ENCODE results near the gene KCNS3. TPM values are rescaled to one million over a fixed set of nuclear protein-coding genes. Genes with fewer than 3 reads are reported as not detected.

Gene KCNS3
- total and polyA plus RNA-seq, 9 of the 15 experiments (the other 6 are each of a cell fraction or from before 2014, with no cell fraction given), result 0.01 to 0.75 (median 0.25) TPM

GRCh38 chr2:17853799-17854198 is 24.7 kb upstream of the KCNS3 start (continued):
- TF ChIP-seq ZNF778 (CRISPR knock-in tag; IDR thresholded peaks at IDR 0.05) (no peak), EP300 (IDR thresholded peaks at IDR 0.05; ENCODE audit: low read length) (no peak), PRPF4 (IDR thresholded peaks at IDR 0.05; ENCODE audit: insufficient read depth, low read depth, low read length, poor library complexity, severe bottlenecking) (no peak), SMARCC2 (IDR thresholded peaks at IDR 0.05; ENCODE audit: low read depth) (no peak), CBFA2T3 (IDR thresholded peaks at IDR 0.05) (no peak), EWSR1 (IDR thresholded peaks at IDR 0.05; ENCODE audit: borderline replicate concordance, low read depth, partially characterized antibody) (no peak), ZNF263 (CRISPR knock-in tag; IDR thresholded peaks at IDR 0.05; ENCODE audit: borderline replicate concordance) (no peak), ZNF23 (CRISPR knock-in tag; IDR thresholded peaks at IDR 0.05) (no peak)
- TF ChIP-seq, protein P1, sequence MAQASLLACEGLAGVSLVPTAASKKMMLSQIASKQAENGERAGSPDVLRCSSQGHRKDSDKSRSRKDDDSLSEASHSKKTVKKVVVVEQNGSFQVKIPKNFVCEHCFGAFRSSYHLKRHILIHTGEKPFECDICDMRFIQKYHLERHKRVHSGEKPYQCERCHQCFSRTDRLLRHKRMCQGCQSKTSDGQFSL (CRISPR knock-in tag; IDR thresholded peaks at IDR 0.05), result no peak
- TF ChIP-seq, protein P1 (tag; IDR thresholded peaks at IDR 0.05), result no peak

DNA sequence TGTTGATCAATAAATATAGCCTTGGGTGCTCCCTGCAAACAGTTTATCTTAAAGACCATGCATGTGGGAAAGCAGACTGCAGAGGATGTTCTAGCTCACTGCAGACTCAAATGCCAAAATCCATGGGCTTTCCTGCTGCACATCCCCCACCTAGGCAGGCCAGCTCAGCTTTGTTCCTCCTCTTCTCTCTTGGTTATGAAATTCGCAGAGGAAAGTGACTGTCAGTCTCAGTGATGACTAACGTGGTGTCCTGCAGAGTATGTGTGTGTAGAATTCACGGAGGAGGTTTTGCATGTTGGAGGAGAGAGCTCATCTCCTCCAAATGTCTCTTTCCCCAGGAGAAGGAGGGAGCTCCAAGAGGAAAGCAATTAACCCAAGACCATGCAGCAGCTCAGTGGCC is 21.4 kb upstream of the KCNS3 start:
- Histone ChIP-seq H3K9ac (ENCODE audit: insufficient read depth in 1 of 2, low read depth in 2 of 2, low read length in 2 of 2) (no peak overlapping the region), H3K4me2 (ENCODE audit: insufficient read depth, low read length) (no peak overlapping the region), H3K36me3 (ENCODE audit: control insufficient read depth, insufficient read depth, low read length) (no peaks in the 10 kb centered on the region), H3K9me1 (ENCODE audit: control insufficient read depth, insufficient read depth, low read length) (no peaks in the 10 kb centered on the region), H3K27me3 (ENCODE audit: control insufficient read depth in 2 of 2, insufficient read depth in 2 of 2, low read length in 2 of 2) (no peaks in the 10 kb centered on the region), H3K79me2 (ENCODE audit: control insufficient read depth, insufficient read depth, low read length) (no peaks in the 10 kb centered on the region), H2AFZ (ENCODE audit: low read depth, low read length) (no peak overlapping the region), H3K9me3 (replicated peaks; ENCODE audit: control insufficient read depth, insufficient read depth, low read depth, low read length) (no peaks in the 10 kb centered on the region), H4K20me1 (replicated peaks; ENCODE audit: control insufficient read depth, insufficient read depth, low read length) (no peaks in the 10 kb centered on the region), H3K4me3 (no peak overlapping the region), H3K4me1 (replicated peaks in 1 of 2; ENCODE audit: control insufficient read depth in 2 of 2, insufficient read depth in 2 of 2, low read length in 2 of 2) (no peaks in the 10 kb centered on the region), H3K27ac (ENCODE audit: extremely low read depth, low read depth, low read length) (no peak overlapping the region)
- BruUV-seq (replicated peaks), result no TSS peak
- no peak for TF ChIP-seq TRIM25 (IDR thresholded peaks at IDR 0.05; ENCODE audit: borderline replicate concordance)
- no peak for TF ChIP-seq KAT8 (IDR thresholded peaks at IDR 0.05; ENCODE audit: low read depth)
- no peak for TF ChIP-seq ZNF347 (CRISPR knock-in tag; IDR thresholded peaks at IDR 0.05; ENCODE audit: low read depth)
- TF ChIP-seq MAFG (tag; conservative IDR thresholded peaks at IDR 0.05), result no peak
- no peak for TF ChIP-seq HCFC1 (IDR thresholded peaks at IDR 0.05; ENCODE audit: low read depth, low read length)
- no peak for TF ChIP-seq TEAD2 (tag; IDR thresholded peaks at IDR 0.05)
- no peak for TF ChIP-seq ZNF165 (CRISPR knock-in tag; IDR thresholded peaks at IDR 0.05; ENCODE audit: borderline replicate concordance)
- TF ChIP-seq ZNF586 (CRISPR knock-in tag; conservative IDR thresholded peaks at IDR 0.05), result no peak
- TF ChIP-seq FOXP1 (CRISPR knock-in tag; IDR thresholded peaks at IDR 0.05), result no peak
- no peak for TF ChIP-seq U2AF1 (optimal IDR thresholded peaks at IDR 0.05; ENCODE audit: low read depth, low read length)
- TF ChIP-seq, protein P2, sequence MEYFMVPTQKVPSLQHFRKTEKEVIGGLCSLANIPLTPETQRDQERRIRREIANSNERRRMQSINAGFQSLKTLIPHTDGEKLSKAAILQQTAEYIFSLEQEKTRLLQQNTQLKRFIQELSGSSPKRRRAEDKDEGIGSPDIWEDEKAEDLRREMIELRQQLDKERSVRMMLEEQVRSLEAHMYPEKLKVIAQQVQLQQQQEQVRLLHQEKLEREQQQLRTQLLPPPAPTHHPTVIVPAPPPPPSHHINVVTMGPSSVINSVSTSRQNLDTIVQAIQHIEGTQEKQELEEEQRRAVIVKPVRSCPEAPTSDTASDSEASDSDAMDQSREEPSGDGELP (CRISPR knock-in tag; IDR thresholded peaks at IDR 0.05; ENCODE audit: borderline replicate concordance), result no peak
- ATAC-seq (no peak), FAIRE-seq (no peak), DNase-seq (ENCODE audit: extremely low read depth in 1 of 4, low spot score in 3 of 4) (no peak)
- in situ Hi-C loops (cut with MboI), result loop anchor here (10.0 kb wide), 1 partner anchor 328 kb away; no protein-coding TSS in a partner anchor
- POLR2A ChIA-PET, result no interaction called here
- 0% methylated on average over 3 of the region's 3 CpGs for WGBS (ENCODE audit: insufficient coverage, low coverage, missing lambda C conversion rate)
- intact Hi-C loops (cut with micrococcal nuclease), result no loop called here
- CTCF ChIA-PET (ENCODE audit: low intra/inter-chr PET ratio), result no interaction called here
